Measurements from ENCODE around the gene HES6.

DNA sequence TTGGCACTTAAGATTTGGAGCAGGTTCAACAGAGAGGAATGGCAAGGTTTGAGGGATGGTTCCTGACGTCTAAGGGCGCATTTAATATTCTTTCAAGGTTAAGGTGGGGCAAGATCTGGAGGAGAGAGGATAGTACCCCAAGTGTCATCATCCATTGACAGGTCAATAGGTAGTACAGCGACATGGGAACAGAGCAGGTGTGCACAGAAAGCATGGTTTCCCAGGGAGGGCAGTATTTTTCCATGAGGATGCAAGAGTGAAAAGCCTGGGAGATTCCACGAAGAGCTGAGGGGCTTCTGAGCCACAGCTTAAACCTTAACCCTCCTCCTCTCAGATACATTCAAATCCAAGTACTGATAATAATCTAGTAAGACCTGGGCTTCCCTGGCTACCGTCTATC is 9.1 kb downstream of the HES6 start:
- TF ChIP-seq, protein P1, sequence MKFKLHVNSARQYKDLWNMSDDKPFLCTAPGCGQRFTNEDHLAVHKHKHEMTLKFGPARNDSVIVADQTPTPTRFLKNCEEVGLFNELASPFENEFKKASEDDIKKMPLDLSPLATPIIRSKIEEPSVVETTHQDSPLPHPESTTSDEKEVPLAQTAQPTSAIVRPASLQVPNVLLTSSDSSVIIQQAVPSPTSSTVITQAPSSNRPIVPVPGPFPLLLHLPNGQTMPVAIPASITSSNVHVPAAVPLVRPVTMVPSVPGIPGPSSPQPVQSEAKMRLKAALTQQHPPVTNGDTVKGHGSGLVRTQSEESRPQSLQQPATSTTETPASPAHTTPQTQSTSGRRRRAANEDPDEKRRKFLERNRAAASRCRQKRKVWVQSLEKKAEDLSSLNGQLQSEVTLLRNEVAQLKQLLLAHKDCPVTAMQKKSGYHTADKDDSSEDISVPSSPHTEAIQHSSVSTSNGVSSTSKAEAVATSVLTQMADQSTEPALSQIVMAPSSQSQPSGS (tag by site-specific recombination; IDR thresholded peaks at IDR 0.05; ENCODE audit: low read depth): no peak
- TF ChIP-seq ZNF660 (tag by site-specific recombination; IDR thresholded peaks at IDR 0.05): no peak
- TF ChIP-seq, protein P2, sequence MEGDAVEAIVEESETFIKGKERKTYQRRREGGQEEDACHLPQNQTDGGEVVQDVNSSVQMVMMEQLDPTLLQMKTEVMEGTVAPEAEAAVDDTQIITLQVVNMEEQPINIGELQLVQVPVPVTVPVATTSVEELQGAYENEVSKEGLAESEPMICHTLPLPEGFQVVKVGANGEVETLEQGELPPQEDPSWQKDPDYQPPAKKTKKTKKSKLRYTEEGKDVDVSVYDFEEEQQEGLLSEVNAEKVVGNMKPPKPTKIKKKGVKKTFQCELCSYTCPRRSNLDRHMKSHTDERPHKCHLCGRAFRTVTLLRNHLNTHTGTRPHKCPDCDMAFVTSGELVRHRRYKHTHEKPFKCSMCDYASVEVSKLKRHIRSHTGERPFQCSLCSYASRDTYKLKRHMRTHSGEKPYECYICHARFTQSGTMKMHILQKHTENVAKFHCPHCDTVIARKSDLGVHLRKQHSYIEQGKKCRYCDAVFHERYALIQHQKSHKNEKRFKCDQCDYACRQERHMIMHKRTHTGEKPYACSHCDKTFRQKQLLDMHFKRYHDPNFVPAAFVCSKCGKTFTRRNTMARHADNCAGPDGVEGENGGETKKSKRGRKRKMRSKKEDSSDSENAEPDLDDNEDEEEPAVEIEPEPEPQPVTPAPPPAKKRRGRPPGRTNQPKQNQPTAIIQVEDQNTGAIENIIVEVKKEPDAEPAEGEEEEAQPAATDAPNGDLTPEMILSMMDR (tag by site-specific recombination; IDR thresholded peaks at IDR 0.05): no peak
- no peak for TF ChIP-seq ZNF560 (tag by site-specific recombination; IDR thresholded peaks at IDR 0.05; ENCODE audit: borderline replicate concordance)
- no peak for TF ChIP-seq HOXD13 (CRISPR knock-in tag; IDR thresholded peaks at IDR 0.05; ENCODE audit: borderline replicate concordance)
- TF ChIP-seq, protein P3, sequence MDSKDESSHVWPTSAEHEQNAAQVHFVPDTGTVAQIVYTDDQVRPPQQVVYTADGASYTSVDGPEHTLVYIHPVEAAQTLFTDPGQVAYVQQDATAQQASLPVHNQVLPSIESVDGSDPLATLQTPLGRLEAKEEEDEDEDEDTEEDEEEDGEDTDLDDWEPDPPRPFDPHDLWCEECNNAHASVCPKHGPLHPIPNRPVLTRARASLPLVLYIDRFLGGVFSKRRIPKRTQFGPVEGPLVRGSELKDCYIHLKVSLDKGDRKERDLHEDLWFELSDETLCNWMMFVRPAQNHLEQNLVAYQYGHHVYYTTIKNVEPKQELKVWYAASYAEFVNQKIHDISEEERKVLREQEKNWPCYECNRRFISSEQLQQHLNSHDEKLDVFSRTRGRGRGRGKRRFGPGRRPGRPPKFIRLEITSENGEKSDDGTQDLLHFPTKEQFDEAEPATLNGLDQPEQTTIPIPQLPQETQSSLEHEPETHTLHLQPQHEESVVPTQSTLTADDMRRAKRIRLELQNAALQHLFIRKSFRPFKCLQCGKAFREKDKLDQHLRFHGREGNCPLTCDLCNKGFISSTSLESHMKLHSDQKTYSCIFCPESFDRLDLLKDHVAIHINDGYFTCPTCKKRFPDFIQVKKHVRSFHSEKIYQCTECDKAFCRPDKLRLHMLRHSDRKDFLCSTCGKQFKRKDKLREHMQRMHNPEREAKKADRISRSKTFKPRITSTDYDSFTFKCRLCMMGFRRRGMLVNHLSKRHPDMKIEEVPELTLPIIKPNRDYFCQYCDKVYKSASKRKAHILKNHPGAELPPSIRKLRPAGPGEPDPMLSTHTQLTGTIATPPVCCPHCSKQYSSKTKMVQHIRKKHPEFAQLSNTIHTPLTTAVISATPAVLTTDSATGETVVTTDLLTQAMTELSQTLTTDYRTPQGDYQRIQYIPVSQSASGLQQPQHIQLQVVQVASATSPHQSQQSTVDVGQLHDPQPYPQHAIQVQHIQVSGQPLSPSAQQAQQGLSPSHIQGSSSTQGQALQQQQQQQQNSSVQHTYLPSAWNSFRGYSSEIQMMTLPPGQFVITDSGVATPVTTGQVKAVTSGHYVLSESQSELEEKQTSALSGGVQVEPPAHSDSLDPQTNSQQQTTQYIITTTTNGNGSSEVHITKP (tag by site-specific recombination; IDR thresholded peaks at IDR 0.05): no peak
- TF ChIP-seq, protein P4, sequence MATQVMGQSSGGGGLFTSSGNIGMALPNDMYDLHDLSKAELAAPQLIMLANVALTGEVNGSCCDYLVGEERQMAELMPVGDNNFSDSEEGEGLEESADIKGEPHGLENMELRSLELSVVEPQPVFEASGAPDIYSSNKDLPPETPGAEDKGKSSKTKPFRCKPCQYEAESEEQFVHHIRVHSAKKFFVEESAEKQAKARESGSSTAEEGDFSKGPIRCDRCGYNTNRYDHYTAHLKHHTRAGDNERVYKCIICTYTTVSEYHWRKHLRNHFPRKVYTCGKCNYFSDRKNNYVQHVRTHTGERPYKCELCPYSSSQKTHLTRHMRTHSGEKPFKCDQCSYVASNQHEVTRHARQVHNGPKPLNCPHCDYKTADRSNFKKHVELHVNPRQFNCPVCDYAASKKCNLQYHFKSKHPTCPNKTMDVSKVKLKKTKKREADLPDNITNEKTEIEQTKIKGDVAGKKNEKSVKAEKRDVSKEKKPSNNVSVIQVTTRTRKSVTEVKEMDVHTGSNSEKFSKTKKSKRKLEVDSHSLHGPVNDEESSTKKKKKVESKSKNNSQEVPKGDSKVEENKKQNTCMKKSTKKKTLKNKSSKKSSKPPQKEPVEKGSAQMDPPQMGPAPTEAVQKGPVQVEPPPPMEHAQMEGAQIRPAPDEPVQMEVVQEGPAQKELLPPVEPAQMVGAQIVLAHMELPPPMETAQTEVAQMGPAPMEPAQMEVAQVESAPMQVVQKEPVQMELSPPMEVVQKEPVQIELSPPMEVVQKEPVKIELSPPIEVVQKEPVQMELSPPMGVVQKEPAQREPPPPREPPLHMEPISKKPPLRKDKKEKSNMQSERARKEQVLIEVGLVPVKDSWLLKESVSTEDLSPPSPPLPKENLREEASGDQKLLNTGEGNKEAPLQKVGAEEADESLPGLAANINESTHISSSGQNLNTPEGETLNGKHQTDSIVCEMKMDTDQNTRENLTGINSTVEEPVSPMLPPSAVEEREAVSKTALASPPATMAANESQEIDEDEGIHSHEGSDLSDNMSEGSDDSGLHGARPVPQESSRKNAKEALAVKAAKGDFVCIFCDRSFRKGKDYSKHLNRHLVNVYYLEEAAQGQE (tag by site-specific recombination; IDR thresholded peaks at IDR 0.05): no peak
- no peak for TF ChIP-seq ZNF416 (tag by site-specific recombination; IDR thresholded peaks at IDR 0.05)
- TF ChIP-seq, protein P5, sequence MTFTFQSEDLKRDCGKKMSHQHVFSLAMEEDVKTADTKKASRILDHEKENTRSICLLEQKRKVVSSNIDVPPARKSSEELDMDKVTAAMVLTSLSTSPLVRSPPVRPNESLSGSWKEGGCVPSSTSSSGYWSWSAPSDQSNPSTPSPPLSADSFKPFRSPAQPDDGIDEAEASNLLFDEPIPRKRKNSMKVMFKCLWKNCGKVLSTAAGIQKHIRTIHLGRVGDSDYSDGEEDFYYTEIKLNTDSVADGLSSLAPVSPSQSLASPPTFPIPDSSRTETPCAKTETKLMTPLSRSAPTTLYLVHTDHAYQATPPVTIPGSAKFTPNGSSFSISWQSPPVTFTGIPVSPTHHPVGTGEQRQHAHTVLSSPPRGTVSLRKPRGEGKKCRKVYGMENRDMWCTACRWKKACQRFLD (tag by site-specific recombination; IDR thresholded peaks at IDR 0.05): no peak
